PFSK-1 (cell line): ENCODE data around the gene UACA.

Source experiments
- POLR2AphosphoS5 ChIP-seq: IDR thresholded peaks from 2 replicates; pipeline ENCODE4 v1.6.1; 2012; ENCODE audit warnings: low read depth, mild to moderate bottlenecking, control low read depth, low read length, moderate library complexity
- SIN3A ChIP-seq: IDR thresholded peaks from 2 replicates; pipeline ENCODE4 v1.6.1; 2012; ENCODE audit warnings: mild to moderate bottlenecking, low read length, moderate library complexity, borderline replicate concordance; ENCODE audit not compliant: insufficient read depth
- TF ChIP-seq, protein P1 (sequence below), 2 experiments: IDR thresholded peaks; 2 replicates each; pipeline versions ENCODE4 v1.6.1 to v1.8.0; 2011 to 2012; ENCODE audit warnings: low read depth in 2 of 2, low read length in 2 of 2, control low read depth in 1 of 2, inconsistent platforms in 1 of 2, mild to moderate bottlenecking in 1 of 2, moderate library complexity in 1 of 2; ENCODE audit not compliant: insufficient read depth in 1 of 2

- TF ChIP-seq, protein P1, sequence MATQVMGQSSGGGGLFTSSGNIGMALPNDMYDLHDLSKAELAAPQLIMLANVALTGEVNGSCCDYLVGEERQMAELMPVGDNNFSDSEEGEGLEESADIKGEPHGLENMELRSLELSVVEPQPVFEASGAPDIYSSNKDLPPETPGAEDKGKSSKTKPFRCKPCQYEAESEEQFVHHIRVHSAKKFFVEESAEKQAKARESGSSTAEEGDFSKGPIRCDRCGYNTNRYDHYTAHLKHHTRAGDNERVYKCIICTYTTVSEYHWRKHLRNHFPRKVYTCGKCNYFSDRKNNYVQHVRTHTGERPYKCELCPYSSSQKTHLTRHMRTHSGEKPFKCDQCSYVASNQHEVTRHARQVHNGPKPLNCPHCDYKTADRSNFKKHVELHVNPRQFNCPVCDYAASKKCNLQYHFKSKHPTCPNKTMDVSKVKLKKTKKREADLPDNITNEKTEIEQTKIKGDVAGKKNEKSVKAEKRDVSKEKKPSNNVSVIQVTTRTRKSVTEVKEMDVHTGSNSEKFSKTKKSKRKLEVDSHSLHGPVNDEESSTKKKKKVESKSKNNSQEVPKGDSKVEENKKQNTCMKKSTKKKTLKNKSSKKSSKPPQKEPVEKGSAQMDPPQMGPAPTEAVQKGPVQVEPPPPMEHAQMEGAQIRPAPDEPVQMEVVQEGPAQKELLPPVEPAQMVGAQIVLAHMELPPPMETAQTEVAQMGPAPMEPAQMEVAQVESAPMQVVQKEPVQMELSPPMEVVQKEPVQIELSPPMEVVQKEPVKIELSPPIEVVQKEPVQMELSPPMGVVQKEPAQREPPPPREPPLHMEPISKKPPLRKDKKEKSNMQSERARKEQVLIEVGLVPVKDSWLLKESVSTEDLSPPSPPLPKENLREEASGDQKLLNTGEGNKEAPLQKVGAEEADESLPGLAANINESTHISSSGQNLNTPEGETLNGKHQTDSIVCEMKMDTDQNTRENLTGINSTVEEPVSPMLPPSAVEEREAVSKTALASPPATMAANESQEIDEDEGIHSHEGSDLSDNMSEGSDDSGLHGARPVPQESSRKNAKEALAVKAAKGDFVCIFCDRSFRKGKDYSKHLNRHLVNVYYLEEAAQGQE (IDR thresholded peaks at IDR 0.05; ENCODE audit: insufficient read depth in 1 of 2, low read depth in 2 of 2, low read length in 2 of 2): no peak
- TF ChIP-seq POLR2AphosphoS5 (no peak), SIN3A (no peak)
Observed at GRCh38 chr15:70726753-70727152, 36.6 kb downstream of the UACA start.
